ENCODE measurements around the gene C14orf119. TPM values are rescaled to one million over a fixed set of nuclear protein-coding genes. Genes with fewer than 3 reads are reported as not detected.

Gene C14orf119
- polyA plus RNA-seq, 3 donors = 17.5 to 110 (median 106) TPM

GRCh38 chr14:23115039-23115731 is 19.9 kb downstream of the C14orf119 start:
- no peaks in the 10 kb centered on the region for H3K9me3 Mint-ChIP-seq
- Histone ChIP-seq H3K4me1 (ENCODE audit: control insufficient read depth in 1 of 2, insufficient read depth in 2 of 2, low read length in 2 of 2) (peaks cover 66 to 87% of the 10 kb centered on the region in 2 donors), H2AFZ (ENCODE audit: insufficient read depth, low read depth, low read length, poor library complexity, severe bottlenecking) (peak overlapping the region; percentile 20), H3K36me3 (replicated peaks in 1 of 2; ENCODE audit: control insufficient read depth in 1 of 2, insufficient read depth in 2 of 2, low read length in 2 of 2) (no peaks in the 10 kb centered on the region), H3K4me2 (replicated peaks; ENCODE audit: extremely low read depth, low read length, poor library complexity, severe bottlenecking) (peak overlapping the region; percentile 1), H3K9me3 (replicated peaks in 1 of 2; ENCODE audit: control insufficient read depth in 1 of 2, insufficient read depth in 1 of 2, low read length in 2 of 2) (no peaks in the 10 kb centered on the region), H3K9ac (ENCODE audit: insufficient read depth, low read length, poor library complexity, severe bottlenecking) (no peak overlapping the region), H3K79me2 (ENCODE audit: insufficient read depth, low read length) (peaks cover 35% of the 10 kb centered on the region), H4K20me1 (ENCODE audit: insufficient read depth, low read length) (no peaks in the 10 kb centered on the region), H3K4me3 (replicated peaks in 1 of 3; ENCODE audit: low read depth in 2 of 3, low read length in 3 of 3) (no peak overlapping the region), H3K27me3 (ENCODE audit: control insufficient read depth in 2 of 2, insufficient read depth in 2 of 2, low read length in 2 of 2) (no peaks in the 10 kb centered on the region), H3K27ac (ENCODE audit: low read depth in 1 of 2, low read length in 2 of 2) (no peak overlapping the region)
- no peak for TF ChIP-seq CTCF (IDR thresholded peaks at IDR 0.05)
- peak; percentile 38 to 72 (median 62) for DNase-seq
- peaks cover 0 to 6% of the 10 kb centered on the region in 2 donors for H3K36me3 Mint-ChIP-seq
- 47% methylated on average over 4 of the region's 10 CpGs for WGBS (ENCODE audit: insufficient coverage)
- H3K27me3 Mint-ChIP-seq (ENCODE audit: low read depth in 3 of 3) = peaks cover 0 to 4% (median 0%) of the 10 kb centered on the region in 3 donors
- peak overlapping the region in 4 of 7 donors; percentile 17 to 77 (median 37) for H3K27ac Mint-ChIP-seq
- peaks cover 69% of the 10 kb centered on the region for H3K4me1 Mint-ChIP-seq
- no peak overlapping the region for H3K4me3 Mint-ChIP-seq
- intact Hi-C loops (cut with micrococcal nuclease) = no loop called here

GRCh38 chr14:23115918-23116317 is 20.6 kb downstream of the C14orf119 start:
- H3K9ac ChIP-seq (ENCODE audit: insufficient read depth, low read length, poor library complexity, severe bottlenecking) = no peak overlapping the region
- peaks cover 35% of the 10 kb centered on the region for H3K79me2 ChIP-seq (ENCODE audit: insufficient read depth, low read length)
- H3K27me3 ChIP-seq (ENCODE audit: control insufficient read depth in 2 of 2, insufficient read depth in 2 of 2, low read length in 2 of 2) = no peaks in the 10 kb centered on the region
- intact Hi-C loops (cut with micrococcal nuclease) = no loop called here
- no peak overlapping the region for H3K27ac ChIP-seq (ENCODE audit: low read depth in 1 of 2, low read length in 2 of 2)
- Mint-ChIP-seq H3K9me3 (no peaks in the 10 kb centered on the region), H3K4me1 (peaks cover 77% of the 10 kb centered on the region), H3K36me3 (peaks cover 0 to 6% of the 10 kb centered on the region in 2 donors), H3K27me3 (ENCODE audit: low read depth in 3 of 3) (peaks cover 0 to 4% (median 0%) of the 10 kb centered on the region in 3 donors), H3K4me3 (no peak overlapping the region), H3K27ac (no peak overlapping the region)
- no peaks in the 10 kb centered on the region for H4K20me1 ChIP-seq (ENCODE audit: insufficient read depth, low read length)
- no peak overlapping the region for H2AFZ ChIP-seq (ENCODE audit: insufficient read depth, low read depth, low read length, poor library complexity, severe bottlenecking)
- H3K36me3 ChIP-seq (replicated peaks in 1 of 2; ENCODE audit: control insufficient read depth in 1 of 2, insufficient read depth in 2 of 2, low read length in 2 of 2) = no peaks in the 10 kb centered on the region
- 100% methylated on average over 1 of the region's 5 CpGs for WGBS (ENCODE audit: insufficient coverage)
- H3K4me2 ChIP-seq (replicated peaks; ENCODE audit: extremely low read depth, low read length, poor library complexity, severe bottlenecking) = no peak overlapping the region
- H3K9me3 ChIP-seq (replicated peaks in 1 of 2; ENCODE audit: control insufficient read depth in 1 of 2, insufficient read depth in 1 of 2, low read length in 2 of 2) = no peaks in the 10 kb centered on the region
- peaks cover 72 to 92% of the 10 kb centered on the region in 2 donors for H3K4me1 ChIP-seq (ENCODE audit: control insufficient read depth in 1 of 2, insufficient read depth in 2 of 2, low read length in 2 of 2)
- no peak for TF ChIP-seq CTCF (IDR thresholded peaks at IDR 0.05)
- DNase-seq = no peak
- no peak overlapping the region for H3K4me3 ChIP-seq (replicated peaks in 1 of 3; ENCODE audit: low read depth in 2 of 3, low read length in 3 of 3)

Data from CD14-positive monocyte (primary cell).